Heart right ventricle (tissue), 16 donors: ENCODE results near the gene TEKT3. TPM values are rescaled to one million over a fixed set of nuclear protein-coding genes. Genes with fewer than 3 reads are reported as not detected.

Experiments used
- ATAC-seq, 8 donors: fragments of 200-7000 bp; cut with Tn5 transposase; one replicate each; pipeline ENCODE4 v1.9.1; 2020; ENCODE audit warnings: mild to moderate bottlenecking in 8 of 8, moderate library complexity in 8 of 8, moderate number of reproducible peaks in 1 of 8
- DNase-seq, 2 donors: peaks; one replicate each; pipeline ENCODE4 v3.0.0-alpha.2; 2020
- H3K27ac ChIP-seq, 10 donors: fragments of 200-600 bp; sonication (generic) in 2 of 10; one replicate each; pipeline versions ENCODE4 v1.5.0 to v1.8.0; 2020 to 2022; ENCODE audit warnings: mild to moderate bottlenecking in 3 of 10
- H3K27me3 ChIP-seq, 7 donors: fragments of 200-600 bp; one replicate each; pipeline ENCODE4 v1.8.0; 2021 to 2022; ENCODE audit warnings: mild to moderate bottlenecking in 2 of 7
- H3K36me3 ChIP-seq, 9 donors: fragments of 200-600 bp; sonication (generic) in 1 of 9; one replicate each; pipeline versions ENCODE4 v1.5.0 to v1.8.0; 2020 to 2022; ENCODE audit warnings: mild to moderate bottlenecking in 2 of 9
- H3K4me1 ChIP-seq, 9 donors: fragments of 200-600 bp; sonication (generic) in 1 of 9; one replicate each; pipeline versions ENCODE4 v1.5.0 to v1.8.0; 2020 to 2022; ENCODE audit warnings: mild to moderate bottlenecking in 4 of 9
- H3K4me3 ChIP-seq, 10 donors: fragments of 200-600 bp; sonication (generic) in 2 of 10; one replicate each; pipeline versions ENCODE4 v1.5.0 to v1.8.0; 2020 to 2022; ENCODE audit warnings: mild to moderate bottlenecking in 7 of 10, moderate library complexity in 2 of 10
- H3K9me3 ChIP-seq, 11 donors: fragments of 200-600 bp in 10 of 11; sonication (generic) in 2 of 11; one replicate each; pipeline versions ENCODE4 v1.5.0 to v1.8.0; 2013 to 2022; ENCODE audit warnings: mild to moderate bottlenecking in 2 of 11, control low read depth in 1 of 11, moderate library complexity in 1 of 11
- WGBS, 2 donors: extraction: QIAGEN DNeasy Blood & Tissue Kit; methylation state at CpG; one replicate each; pipeline ENCODE4 v1.1.7; 2013; ENCODE audit warnings: inconsistent platforms in 1 of 2; 5-methylcytosine and 5-hydroxymethylcytosine counted together
- intact Hi-C, 10 donors: fragments of 100-400 bp; cut with DNase I; formaldehyde crosslinking; loops; one replicate each; pipeline versions ENCODE4 v1.11.1 to v1.14.2; 2022
- polyA plus RNA-seq, 2 donors: library from polyadenylated mRNA; stranded (reverse); fragments of 200-250 nt; gene quantifications; one replicate each; pipeline ENCODE4 v1.2.3, GENCODE V29; 2013
- total RNA-seq, 10 donors: library from RNA; stranded (reverse); fragmentation: NEBNext Ultra II Directional in 3 of 10; extraction: Animal tissue kit (Norgen Biotek cat#: 25700) in 3 of 10; gene quantifications; one replicate each; pipeline versions ENCODE4 v1.2.1 to v1.2.4, GENCODE V29; 2021 to 2023
- TF ChIP-seq, protein P1 (sequence below), 9 donors: fragments of 200-600 bp; sonication (generic) in 2 of 9; IDR thresholded peaks; one replicate each; pipeline versions ENCODE4 v1.5.0 to v1.8.0; 2021 to 2022; ENCODE audit warnings: antibody characterized with exemption in 9 of 9, mild to moderate bottlenecking in 5 of 9, moderate library complexity in 1 of 9
- donor health status: Arrhythmogenic right ventricular cardiomyopathy.
- donor health status: ischemic (EF 13 %, LVEDD 7.1; RV severe dilation, severe dysfunction).
- donor health status: healthy with polysubstance abuse.
- donor health status: DM: no; HTN: yes; CAD: no.
- donor health status: DM: no; HTN: no; CAD: no.
- donor health status: ischemic (EF 25% LVEDD 6.9; RV normal size, moderate dysfunction).
- donor health status: ischemic (EF 25% LVEDD 5.7; RV mildly dilated, moderate dysfunction).
- donor health status: healthy.
- donor health status: DM: yes; HTN: yes; CAD: no.
- donor health status: Ischemic cardiomyopathy.
- donor health status: ischemic (EF 35%, LVEDD 5.7; RV mildly dilated, moderate dysfunction).
- donor health status: nonischemic (EF 11% LVEDD 7.7; RV severe dilation, severe dysfunction).
- donor health status: DM: yes; HTN: yes; CAD: no.
- donor health status: PGD.
- donor health status: ischemic (EF 29% LVEDD 5.4; RV normal size, mild dysfunction).
- donor health status: nonischemic (EF 23%, LVEDD 6.1; RV moderate dilation, normal function).

The TEKT3 gene
- total and polyA plus RNA-seq, 12 donors, result 0.14 to 1.1 (median 0.68) TPM; not detected in 3

- Histone ChIP-seq H3K9me3 (no peaks in the 10 kb centered on the region), H3K27ac (no peak overlapping the region), H3K4me3 (no peak overlapping the region), H3K36me3 (no peaks in the 10 kb centered on the region), H3K4me1 (no peaks in the 10 kb centered on the region), H3K27me3 (no peaks in the 10 kb centered on the region)
- intact Hi-C loops, result no loop called here
- no peak for ATAC-seq
- WGBS, 2 donors, result 81 to 82% methylated on average over 5 to 6 of the region's 6 CpGs
- DNase-seq, result no peak
- TF ChIP-seq, protein P1, sequence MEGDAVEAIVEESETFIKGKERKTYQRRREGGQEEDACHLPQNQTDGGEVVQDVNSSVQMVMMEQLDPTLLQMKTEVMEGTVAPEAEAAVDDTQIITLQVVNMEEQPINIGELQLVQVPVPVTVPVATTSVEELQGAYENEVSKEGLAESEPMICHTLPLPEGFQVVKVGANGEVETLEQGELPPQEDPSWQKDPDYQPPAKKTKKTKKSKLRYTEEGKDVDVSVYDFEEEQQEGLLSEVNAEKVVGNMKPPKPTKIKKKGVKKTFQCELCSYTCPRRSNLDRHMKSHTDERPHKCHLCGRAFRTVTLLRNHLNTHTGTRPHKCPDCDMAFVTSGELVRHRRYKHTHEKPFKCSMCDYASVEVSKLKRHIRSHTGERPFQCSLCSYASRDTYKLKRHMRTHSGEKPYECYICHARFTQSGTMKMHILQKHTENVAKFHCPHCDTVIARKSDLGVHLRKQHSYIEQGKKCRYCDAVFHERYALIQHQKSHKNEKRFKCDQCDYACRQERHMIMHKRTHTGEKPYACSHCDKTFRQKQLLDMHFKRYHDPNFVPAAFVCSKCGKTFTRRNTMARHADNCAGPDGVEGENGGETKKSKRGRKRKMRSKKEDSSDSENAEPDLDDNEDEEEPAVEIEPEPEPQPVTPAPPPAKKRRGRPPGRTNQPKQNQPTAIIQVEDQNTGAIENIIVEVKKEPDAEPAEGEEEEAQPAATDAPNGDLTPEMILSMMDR (IDR thresholded peaks at IDR 0.05), result no peak
Measured at GRCh38 chr17:15363702-15364101, 22.3 kb upstream of the TEKT3 start.

DNA sequence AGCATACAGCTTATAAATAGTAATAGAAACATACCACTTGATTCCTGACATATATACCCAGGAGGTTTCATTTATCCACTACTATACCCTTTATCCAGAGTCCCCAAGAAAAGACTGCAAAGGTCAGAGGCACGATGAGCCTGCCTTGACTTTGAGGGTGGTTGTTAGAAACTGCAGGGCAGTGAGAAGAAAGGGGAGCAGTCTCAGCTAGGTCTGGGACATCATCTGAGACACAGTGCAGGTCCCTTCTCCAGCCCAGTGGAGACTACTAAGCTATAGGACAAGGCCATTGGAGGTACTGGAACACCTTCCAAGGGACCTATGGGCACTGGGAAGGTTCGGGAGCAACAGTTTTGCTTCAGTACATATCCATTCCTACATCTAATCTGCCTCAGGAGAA lies 20.2 kb upstream of the TEKT3 start:
- Histone ChIP-seq H3K27me3 (no peaks in the 10 kb centered on the region), H3K4me1 (no peaks in the 10 kb centered on the region), H3K4me3 (no peak overlapping the region), H3K36me3 (no peaks in the 10 kb centered on the region), H3K27ac (no peak overlapping the region), H3K9me3 (no peaks in the 10 kb centered on the region)
- intact Hi-C loops, result no loop called here
- DNase-seq, result no peak
- no peak for ATAC-seq
- WGBS, 2 donors, result 74 to 83% methylated on average over 2 of the region's 2 CpGs
- TF ChIP-seq, protein P1 (IDR thresholded peaks at IDR 0.05), result no peak

DNA sequence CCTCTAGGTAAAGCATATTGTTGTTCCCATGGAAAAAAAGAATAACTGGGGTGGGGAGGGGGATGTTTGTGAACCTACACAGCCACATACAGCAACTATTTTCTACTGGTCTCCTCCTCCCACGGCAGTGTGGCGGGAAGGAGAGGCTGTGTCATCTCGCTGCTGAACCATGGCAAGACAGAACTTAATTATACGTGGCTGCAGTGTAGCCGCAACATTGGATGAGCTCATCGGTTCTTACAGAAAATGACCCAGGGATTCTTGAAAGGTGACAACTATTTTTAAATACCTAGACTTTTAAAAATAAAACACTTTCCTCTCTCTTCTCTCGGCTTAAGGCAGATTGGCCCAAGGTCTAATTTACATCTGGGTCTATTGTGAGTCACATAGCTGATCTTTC lies 19.8 kb upstream of the TEKT3 start:
- intact Hi-C loops, result no loop called here
- Histone ChIP-seq H3K9me3 (no peaks in the 10 kb centered on the region), H3K27ac (no peak overlapping the region), H3K4me3 (no peak overlapping the region), H3K27me3 (no peaks in the 10 kb centered on the region), H3K4me1 (no peaks in the 10 kb centered on the region), H3K36me3 (no peaks in the 10 kb centered on the region)
- ATAC-seq (no peak), DNase-seq (no peak)
- WGBS, 2 donors, result 77 to 79% methylated on average over 7 of the region's 7 CpGs
- TF ChIP-seq, protein P1 (IDR thresholded peaks at IDR 0.05), result no peak

DNA sequence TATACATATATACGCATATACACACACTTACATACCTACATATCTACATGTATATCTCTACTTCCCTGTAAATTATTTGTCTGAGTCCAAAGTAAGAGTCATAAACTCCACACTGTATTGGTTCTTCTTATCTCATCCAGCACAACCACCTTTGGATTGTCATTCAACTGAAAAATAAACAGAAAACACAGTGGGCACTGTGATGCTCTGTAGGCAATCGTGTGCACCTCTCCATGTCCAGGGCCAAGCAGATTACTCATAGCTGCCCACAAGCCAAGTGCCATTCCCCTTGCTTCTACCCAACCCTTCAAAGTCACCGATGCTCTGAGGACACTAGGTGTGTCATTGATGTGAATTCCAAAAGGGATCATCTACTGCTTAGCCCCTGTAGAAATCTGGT lies 12.9 kb upstream of the TEKT3 start:
- Histone ChIP-seq H3K4me1 (peaks cover 0 to 10% (median 0%) of the 10 kb centered on the region in 9 donors), H3K27ac (no peak overlapping the region), H3K27me3 (no peaks in the 10 kb centered on the region), H3K4me3 (no peak overlapping the region), H3K36me3 (no peaks in the 10 kb centered on the region), H3K9me3 (no peaks in the 10 kb centered on the region)
- TF ChIP-seq, protein P1 (IDR thresholded peaks at IDR 0.05), result no peak
- no peak for DNase-seq
- intact Hi-C loops, result no loop called here
- no peak for ATAC-seq
- WGBS, 2 donors, result 93 to 95% methylated on average over 3 of the region's 3 CpGs
